ENCODE results near the gene STRN4. TPM values are rescaled to one million over a fixed set of nuclear protein-coding genes. Genes with fewer than 3 reads are reported as not detected.
A peak's percentile ranks its signal among the peaks of the same experiment; 100 is the strongest.

Gene STRN4
- total and polyA plus RNA-seq, 2 donors (not counting 1 experiment from before 2014, with no cell fraction given), result 111 to 112 TPM

GRCh38 chr19:46719629-46720502 is 26.4 kb downstream of the STRN4 start:
- TF ChIP-seq EZH2 (IDR thresholded peaks at IDR 0.05; ENCODE audit: borderline replicate concordance, insufficient read depth, low read depth, low read length, poor library complexity, severe bottlenecking), result no peak
- POLR2A ChIA-PET, result interaction anchor here (0.6 to 2.5 kb wide), 7 partner anchors 10 to 393 kb away, joined by 3 to 13 read pairs (median 6); partner anchors contain the start of genes CALM3 and ZC3H4
- no peaks in the 10 kb centered on the region for H3K9me3 Mint-ChIP-seq (ENCODE audit: insufficient read depth)
- H3K4me3 Mint-ChIP-seq, result peak overlapping the region; percentile 97
- 62% methylated on average over 16 of the region's 25 CpGs for WGBS (ENCODE audit: insufficient coverage)
- DNase-seq (peak; percentile 39), ATAC-seq (ENCODE audit: low read depth) (no peak)
- Histone ChIP-seq H3K36me3 (replicated peaks in 1 of 2; ENCODE audit: control extremely low read depth in 1 of 2, control insufficient read depth in 1 of 2, extremely low read depth in 1 of 2, insufficient read depth in 2 of 2, low read length in 1 of 2) (peaks cover 0 to 43% of the 10 kb centered on the region in 2 experiments), H3K4me2 (replicated peaks; ENCODE audit: low read depth, low read length, poor library complexity, severe bottlenecking) (peak overlapping the region; percentile 94), H3K79me2 (ENCODE audit: control insufficient read depth, insufficient read depth, low read length) (peaks cover 57% of the 10 kb centered on the region), H4K20me1 (ENCODE audit: control insufficient read depth, insufficient read depth, low read length, poor library complexity, severe bottlenecking) (peaks cover 15% of the 10 kb centered on the region), H2AFZ (ENCODE audit: insufficient read depth, low read depth, low read length, poor library complexity, severe bottlenecking) (no peak overlapping the region), H3K9ac (ENCODE audit: low read length) (peak overlapping the region; percentile 92), H3K4me1 (ENCODE audit: control insufficient read depth in 2 of 2, insufficient read depth in 2 of 2, low read length in 2 of 2) (peaks cover 67 to 75% of the 10 kb centered on the region in 2 donors), H3K4me3 (ENCODE audit: control extremely low read depth in 1 of 5, extremely low read depth in 1 of 5, insufficient read depth in 1 of 5, low read depth in 2 of 5, low read length in 4 of 5) (peak overlapping the region in 3 of 5 experiments; percentile 92 to 99 (median 97)), H3K27ac (ENCODE audit: low read length in 2 of 2) (peak overlapping the region; percentile 89 to 92), H3K9me3 (ENCODE audit: control extremely low read depth in 1 of 3, control insufficient read depth in 2 of 3, insufficient read depth in 1 of 3, low read length in 2 of 3) (no peaks in the 10 kb centered on the region), H3K27me3 (replicated peaks in 1 of 4; ENCODE audit: control extremely low read depth in 1 of 4, control insufficient read depth in 3 of 4, insufficient read depth in 4 of 4, low read length in 3 of 4) (no peaks in the 10 kb centered on the region)
- H3K27ac Mint-ChIP-seq, result peak overlapping the region; percentile 95
- intact Hi-C loops (cut with micrococcal nuclease), result loop anchor here (1.0 to 5.0 kb wide), 3 partner anchors 8 to 103 kb away; no protein-coding TSS in a partner anchor
- H3K4me1 Mint-ChIP-seq, result peaks cover 68% of the 10 kb centered on the region
- CTCF ChIA-PET, result interaction anchor here (1.1 to 14.9 kb wide), 4 partner anchors 9 to 109 kb away, joined by 3 to 353 read pairs (median 14); no protein-coding TSS in a partner anchor
- H3K27me3 Mint-ChIP-seq, result no peaks in the 10 kb centered on the region

GRCh38 chr19:46718934-46719622 is 27.2 kb downstream of the STRN4 start:
- Histone ChIP-seq H3K36me3 (replicated peaks in 1 of 2; ENCODE audit: control extremely low read depth in 1 of 2, control insufficient read depth in 1 of 2, extremely low read depth in 1 of 2, insufficient read depth in 2 of 2, low read length in 1 of 2) (peaks cover 0 to 35% of the 10 kb centered on the region in 2 experiments), H2AFZ (ENCODE audit: insufficient read depth, low read depth, low read length, poor library complexity, severe bottlenecking) (peak overlapping the region; percentile 30), H3K27ac (ENCODE audit: low read length in 2 of 2) (peak overlapping the region; percentile 89 to 92), H4K20me1 (ENCODE audit: control insufficient read depth, insufficient read depth, low read length, poor library complexity, severe bottlenecking) (peaks cover 15% of the 10 kb centered on the region), H3K27me3 (replicated peaks in 1 of 4; ENCODE audit: control extremely low read depth in 1 of 4, control insufficient read depth in 3 of 4, insufficient read depth in 4 of 4, low read length in 3 of 4) (no peaks in the 10 kb centered on the region), H3K9me3 (ENCODE audit: control extremely low read depth in 1 of 3, control insufficient read depth in 2 of 3, insufficient read depth in 1 of 3, low read length in 2 of 3) (no peaks in the 10 kb centered on the region), H3K79me2 (ENCODE audit: control insufficient read depth, insufficient read depth, low read length) (peaks cover 65% of the 10 kb centered on the region), H3K9ac (ENCODE audit: low read length) (peak overlapping the region; percentile 92), H3K4me1 (ENCODE audit: control insufficient read depth in 2 of 2, insufficient read depth in 2 of 2, low read length in 2 of 2) (peaks cover 69 to 79% of the 10 kb centered on the region in 2 donors), H3K4me3 (ENCODE audit: control extremely low read depth in 1 of 5, extremely low read depth in 1 of 5, insufficient read depth in 1 of 5, low read depth in 2 of 5, low read length in 4 of 5) (peak overlapping the region in 4 of 5 experiments; percentile 89 to 99 (median 94)), H3K4me2 (replicated peaks; ENCODE audit: low read depth, low read length, poor library complexity, severe bottlenecking) (peak overlapping the region; percentile 94)
- ChIA-PET CTCF (interaction anchor here (1.1 to 14.9 kb wide), 5 partner anchors 8 to 108 kb away, joined by 3 to 353 read pairs (median 5); no protein-coding TSS in a partner anchor), POLR2A (interaction anchor here (0.6 to 2.5 kb wide), 7 partner anchors 11 to 492 kb away, joined by 3 to 12 read pairs (median 6); partner anchors contain the start of genes CALM3 and ZC3H4)
- Mint-ChIP-seq H3K9me3 (ENCODE audit: insufficient read depth) (no peaks in the 10 kb centered on the region), H3K27ac (peak overlapping the region; percentile 95), H3K4me1 (peaks cover 68% of the 10 kb centered on the region), H3K4me3 (peak overlapping the region; percentile 97), H3K27me3 (no peaks in the 10 kb centered on the region)
- DNase-seq (peak; percentile 76), ATAC-seq (ENCODE audit: low read depth) (peak; percentile 57)
- TF ChIP-seq CTCF (IDR thresholded peaks at IDR 0.05) (no peak), EZH2 (IDR thresholded peaks at IDR 0.05; ENCODE audit: borderline replicate concordance, insufficient read depth, low read depth, low read length, poor library complexity, severe bottlenecking) (no peak)
- WGBS (ENCODE audit: insufficient coverage), result 3% methylated on average over 6 of the region's 15 CpGs
- intact Hi-C loops (cut with micrococcal nuclease), result loop anchor here (1.0 to 5.0 kb wide), 4 partner anchors 9 to 102 kb away; partner anchors contain the start of gene DACT3
